Measurements from ENCODE around the gene XPO4.

The XPO4 gene

DNA sequence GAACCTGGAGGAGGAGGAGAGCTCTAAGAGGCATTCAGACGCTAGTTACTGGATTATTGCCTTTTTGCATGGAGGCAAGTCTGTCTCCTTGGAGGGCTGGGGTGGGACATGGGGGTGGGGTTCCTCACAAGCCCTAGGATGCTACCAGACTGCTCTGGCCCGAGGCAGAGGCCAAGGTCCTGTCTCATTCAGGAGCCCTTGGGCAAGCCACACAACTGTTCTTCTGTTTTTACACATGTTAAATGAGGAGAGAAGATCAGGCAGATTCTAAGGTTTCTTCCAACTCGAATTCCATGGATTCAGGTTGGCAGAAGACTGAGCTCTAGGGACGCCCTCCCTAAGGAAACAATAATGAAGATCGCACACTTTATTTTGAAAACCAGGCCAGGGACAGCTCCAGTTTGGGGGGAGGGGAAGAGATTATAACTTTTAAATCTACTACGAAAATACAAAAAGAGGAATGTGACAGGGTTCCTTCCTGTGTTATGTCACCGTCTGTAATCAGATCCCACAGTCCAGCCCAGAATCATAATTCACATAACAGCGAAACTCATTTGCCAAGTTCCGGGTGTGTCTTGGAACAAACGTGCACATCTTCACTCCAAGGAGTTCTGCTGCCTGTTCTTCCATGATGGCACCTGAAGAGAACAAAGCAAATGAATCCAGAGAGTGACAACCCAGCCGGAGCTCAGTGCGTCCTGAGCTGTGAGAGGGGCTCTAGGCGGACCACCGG lies 173.8 kb downstream of the XPO4 start:
- no peak for DNase-seq (ENCODE audit: low read depth in 2 of 2)

DNA sequence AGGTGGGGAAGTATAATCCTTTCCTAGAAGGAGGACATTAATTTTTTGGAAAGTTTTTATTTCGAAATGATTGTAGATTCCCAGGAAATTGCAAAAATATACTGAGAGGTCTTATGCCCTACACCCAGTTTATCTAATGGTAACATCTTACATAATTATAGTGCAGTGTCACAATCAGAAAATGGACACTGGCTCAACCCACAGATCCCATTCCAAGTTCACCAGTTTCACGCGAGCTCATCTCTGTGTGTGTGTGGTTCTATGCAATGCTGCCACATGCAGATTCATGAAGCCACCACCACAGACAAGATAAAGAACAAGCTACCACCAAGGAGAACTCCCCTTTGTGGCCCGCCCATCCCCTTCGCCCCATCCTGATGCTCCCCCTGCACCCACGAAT lies 174.7 kb downstream of the XPO4 start:
- no peak for DNase-seq (ENCODE audit: low read depth in 2 of 2)

Data from stimulated activated CD8-positive, alpha-beta memory T cell treated with anti-CD3 and anti-CD28 coated beads, Interleukin-7, amount 100 ng/mL, for 1 hour (primary cell).